ENCODE results near the gene MYL3. TPM values are rescaled to one million over a fixed set of nuclear protein-coding genes. Genes with fewer than 3 reads are reported as not detected.

Gene MYL3
- total and polyA plus RNA-seq, 2 of the 4 experiments (the other 2 are of a cell fraction) = 0.09 TPM; not detected in 1

GRCh38 chr3:46866032-46866595 lies 2.9 kb upstream of the MYL3 start:
- Histone ChIP-seq H2AK5ac (ENCODE audit: low read depth, low read length) (no peak overlapping the region), H3K9me3 (ENCODE audit: control insufficient read depth, insufficient read depth, low read length) (no peaks in the 10 kb centered on the region), H3K79me1 (ENCODE audit: low read depth in 1 of 2, low read length in 2 of 2) (no peaks in the 10 kb centered on the region), H3K23ac (ENCODE audit: low read depth, low read length) (no peak overlapping the region), H3K27me3 (ENCODE audit: control insufficient read depth, insufficient read depth, low read length) (peaks cover 40% of the 10 kb centered on the region), H3K9me1 (ENCODE audit: insufficient read depth, low read length) (no peaks in the 10 kb centered on the region; the same call in 1 of the 2 replicates), H3K4me3 (ENCODE audit: insufficient read depth, low read depth, low read length) (no peak overlapping the region), H4K5ac (ENCODE audit: low read depth, low read length) (no peak overlapping the region), H2AK9ac (replicated peaks; ENCODE audit: low read depth, low read length, poor library complexity) (no peak overlapping the region), H4K91ac (ENCODE audit: insufficient read depth, low read depth, low read length) (no peak overlapping the region), H3K14ac (replicated peaks; ENCODE audit: low read depth, low read length) (no peak overlapping the region), H4K20me1 (ENCODE audit: insufficient read depth, low read length) (no peaks in the 10 kb centered on the region), H3K56ac (ENCODE audit: extremely low read depth, insufficient read depth, low read length) (no peak overlapping the region), H3K4me1 (ENCODE audit: control insufficient read depth, insufficient read depth, low read length) (no peaks in the 10 kb centered on the region; the same call in 1 of the 2 replicates), H3K18ac (ENCODE audit: low read depth, low read length) (no peak overlapping the region), H4K8ac (ENCODE audit: low read depth in 2 of 2, low read length in 2 of 2) (no peak overlapping the region), H2BK120ac (ENCODE audit: low read depth, low read length) (no peak overlapping the region), H2AFZ (replicated peaks; ENCODE audit: low read length, poor library complexity) (no peak overlapping the region), H3K4ac (ENCODE audit: low read depth, low read length) (no peak overlapping the region), H3K4me2 (ENCODE audit: low read depth, low read length) (no peak overlapping the region), H3K27ac (ENCODE audit: insufficient read depth, low read length) (no peak overlapping the region), H3K9ac (ENCODE audit: low read depth, low read length) (no peak overlapping the region), H2BK5ac (ENCODE audit: low read depth, low read length, poor library complexity, severe bottlenecking) (no peak overlapping the region), H2BK20ac (ENCODE audit: low read depth, low read length) (no peak overlapping the region), H3K36me3 (ENCODE audit: control insufficient read depth, insufficient read depth, low read length) (no peaks in the 10 kb centered on the region), H2BK15ac (ENCODE audit: low read depth, low read length) (no peak overlapping the region)
- WGBS, 2 experiments (ENCODE audit: extremely low coverage in 2 of 2, insufficient read length in 1 of 2) = no CpG with 5 or more reads among the region's 11 CpGs
- no TSS peak for BruUV-seq (replicated peaks)
- ChIA-PET POLR2A (ENCODE audit: unreplicated experiment) (no interaction called here), CTCF (interaction anchor here (0.5 kb wide), 1 partner anchor 115 kb away, joined by 3 read pairs; no protein-coding TSS in a partner anchor)
- TF ChIP-seq CTCF (conservative IDR thresholded peaks at IDR 0.05; ENCODE audit: low read depth, low read length) = no peak
- no peak for TF ChIP-seq MAZ (IDR thresholded peaks at IDR 0.05; ENCODE audit: borderline replicate concordance, low read depth, low read length)
- DNase-seq (no peak), ATAC-seq (ENCODE audit: low read depth) (no peak)
- in situ Hi-C loops (cut with MboI; ENCODE audit: low sequenced_read_pairs) (no loop called here), intact Hi-C loops (cut with micrococcal nuclease) (loop anchor here (1.0 to 5.0 kb wide), 3 partner anchors 29 to 506 kb away; no protein-coding TSS in a partner anchor), dilution Hi-C loops (cut with HindIII; ENCODE audit: low sequenced_read_pairs, unreplicated experiment) (no loop called here)
